HUES48 (cell line): ENCODE measurements around the gene GAL3ST3.

Experiments used
- H3K27ac ChIP-seq: one replicate; pipeline ENCODE4 v1.7.0; 2013; ENCODE audit warnings: low read depth, low read length, inconsistent platforms
- H3K27me3 ChIP-seq: 2 replicates; pipeline ENCODE4 v1.6.1; 2013; ENCODE audit warnings: mild to moderate bottlenecking, low read length; ENCODE audit not compliant: control insufficient read depth, insufficient read depth
- H3K36me3 ChIP-seq: 2 replicates; pipeline ENCODE4 v1.6.1; 2013; ENCODE audit warnings: low read length; ENCODE audit not compliant: control insufficient read depth, insufficient read depth
- H3K4me1 ChIP-seq: 2 replicates; pipeline ENCODE4 v1.6.1; 2013; ENCODE audit warnings: mild to moderate bottlenecking, low read length; ENCODE audit not compliant: control insufficient read depth, insufficient read depth
- H3K4me3 ChIP-seq: 2 replicates; pipeline ENCODE4 v1.5.1; 2013; ENCODE audit warnings: mild to moderate bottlenecking, low read depth, low read length
- H3K9ac ChIP-seq: 2 replicates; pipeline ENCODE4 v1.6.1; 2013; ENCODE audit warnings: mild to moderate bottlenecking, low read depth, low read length, moderate library complexity
- H3K9me3 ChIP-seq: 2 replicates; pipeline ENCODE4 v1.6.1; 2013; ENCODE audit warnings: low read length; ENCODE audit not compliant: control insufficient read depth, insufficient read depth

Gene GAL3ST3

GRCh38 chr11:66052664-66052982 lies 3.7 kb upstream of the GAL3ST3 start:
- Histone ChIP-seq H3K27ac (peak overlapping the region; percentile 98), H3K27me3 (no peaks in the 10 kb centered on the region), H3K36me3 (peaks cover 42% of the 10 kb centered on the region), H3K9ac (peak overlapping the region; percentile 90), H3K9me3 (no peaks in the 10 kb centered on the region), H3K4me3 (peak overlapping the region; percentile 99), H3K4me1 (peaks cover 19% of the 10 kb centered on the region)

DNA sequence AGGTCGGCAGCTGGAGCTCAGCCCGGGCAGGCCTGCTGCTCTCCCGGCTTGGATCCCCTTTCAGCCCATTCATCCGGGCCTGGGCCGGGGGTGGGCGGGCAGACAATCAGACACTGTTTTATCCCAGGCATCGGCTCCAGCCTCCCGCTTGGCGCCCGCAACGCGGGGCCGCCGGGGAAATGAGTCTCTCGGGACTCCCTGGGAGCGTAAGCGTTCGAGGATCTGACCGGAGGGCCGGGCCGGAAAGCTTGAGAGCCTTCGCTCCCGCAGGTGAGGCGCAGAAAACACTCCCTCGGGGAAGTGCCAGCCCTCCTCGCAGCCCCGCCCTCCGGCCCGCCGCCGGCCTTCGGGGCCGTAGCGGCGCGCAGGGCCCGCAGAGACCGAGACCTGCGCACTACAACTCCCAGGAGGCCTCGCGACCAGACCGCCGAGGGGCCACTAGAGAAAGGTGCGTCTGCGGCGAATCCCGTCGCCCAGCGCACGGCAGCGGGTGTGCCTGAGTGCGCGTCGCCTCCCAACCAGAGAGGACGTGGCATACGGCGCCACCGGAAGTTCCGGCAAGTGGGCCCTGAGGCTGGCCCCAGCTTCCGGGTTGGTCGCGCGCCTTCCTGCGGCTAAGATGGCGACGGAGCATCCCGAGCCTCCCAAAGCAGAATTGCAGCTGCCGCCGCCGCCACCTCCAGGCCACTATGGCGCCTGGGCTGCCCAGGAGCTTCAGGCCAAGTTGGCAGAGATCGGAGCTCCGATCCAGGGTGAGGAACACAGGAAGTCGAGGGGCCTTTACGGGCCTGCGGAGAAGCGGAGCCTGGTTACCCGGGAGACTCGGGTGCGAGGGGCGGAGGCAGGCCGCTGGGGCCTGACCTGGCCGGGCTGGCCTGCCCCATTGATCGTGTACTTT lies 3.1 kb upstream of the GAL3ST3 start, which contains the start of gene SF3B2:
Gene SF3B2 (plus strand): TSS at position 599 of the 898 bp plus-strand sequence. CDS start 21 bp downstream, at position 620.
- peaks cover 19% of the 10 kb centered on the region for H3K4me1 ChIP-seq
- peaks cover 37% of the 10 kb centered on the region for H3K36me3 ChIP-seq
- no peaks in the 10 kb centered on the region for H3K9me3 ChIP-seq
- peak within 1 kb of the TSS; percentile 98 for H3K27ac ChIP-seq
- peak within 1 kb of the TSS; percentile 99 for H3K4me3 ChIP-seq
- peak within 1 kb of the TSS; percentile 90 for H3K9ac ChIP-seq
- no peaks in the 10 kb centered on the region for H3K27me3 ChIP-seq

GRCh38 chr11:66051371-66051765 lies 2.4 kb upstream of the GAL3ST3 start:
- Histone ChIP-seq H3K27ac (peak overlapping the region; percentile 98), H3K27me3 (no peaks in the 10 kb centered on the region)

GRCh38 chr11:66050581-66051231 lies 1.7 kb upstream of the GAL3ST3 start:
- peak overlapping the region; percentile 99; the same call in 1 of the 2 replicates for H3K4me3 ChIP-seq

More at GRCh38 chr11:66051371-66051765, 2.4 kb upstream of the GAL3ST3 start:
- Histone ChIP-seq H3K4me3 (peak overlapping the region; percentile 99), H3K9me3 (no peaks in the 10 kb centered on the region), H3K4me1 (peaks cover 19% of the 10 kb centered on the region), H3K9ac (peak overlapping the region; percentile 73), H3K36me3 (peaks cover 33% of the 10 kb centered on the region)

DNA sequence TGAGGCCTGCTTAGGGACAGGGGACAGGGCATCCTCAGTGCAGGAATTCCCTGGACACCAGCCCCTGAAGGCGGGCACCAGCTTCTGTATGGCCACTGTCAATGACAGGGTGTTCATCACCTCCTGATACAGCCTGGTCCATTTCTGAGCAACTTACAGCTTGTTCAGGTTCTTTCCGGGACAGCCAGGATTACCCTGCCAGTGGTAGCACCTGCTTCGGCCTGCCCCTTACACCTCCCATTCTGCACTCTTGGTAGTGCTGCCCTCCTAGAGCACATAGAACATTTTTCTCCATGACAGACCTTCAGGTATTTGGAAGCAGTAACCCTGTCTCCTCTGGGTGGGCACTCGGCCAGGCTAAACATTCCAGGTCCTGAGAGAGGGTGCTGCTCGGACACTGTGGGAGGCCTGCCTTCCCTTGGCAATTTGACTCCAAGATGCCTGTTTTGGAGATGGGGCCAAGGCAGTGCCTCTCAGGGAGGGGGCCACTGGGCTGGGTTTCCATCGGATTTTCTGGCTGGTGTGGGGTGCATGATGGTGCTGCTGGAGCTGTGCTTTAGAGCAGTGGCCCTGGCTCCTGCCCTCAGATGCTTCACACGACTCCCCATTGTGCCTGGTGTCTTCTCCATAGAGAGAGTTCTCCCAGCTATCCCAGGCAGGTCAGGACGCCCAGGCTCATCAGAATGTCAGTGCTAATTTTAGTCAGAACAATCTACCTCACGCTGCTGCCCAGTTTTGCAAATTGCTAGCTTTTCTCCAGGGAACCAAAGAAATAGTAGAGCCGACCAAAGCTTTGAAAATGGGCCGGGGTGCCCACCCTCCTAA lies 1.2 kb downstream of the GAL3ST3 start:
- Histone ChIP-seq H3K9me3 (no peaks in the 10 kb centered on the region), H3K36me3 (peaks cover 20% of the 10 kb centered on the region), H3K27me3 (no peaks in the 10 kb centered on the region), H3K4me1 (peaks cover 23% of the 10 kb centered on the region), H3K9ac (no peak overlapping the region), H3K27ac (no peak overlapping the region), H3K4me3 (peak overlapping the region; percentile 74)

More at GRCh38 chr11:66050581-66051231, 1.7 kb upstream of the GAL3ST3 start:
- H3K27ac ChIP-seq = peak overlapping the region; percentile 98
- no peak overlapping the region for H3K9ac ChIP-seq
- no peaks in the 10 kb centered on the region for H3K27me3 ChIP-seq
- H3K36me3 ChIP-seq = peaks cover 26% of the 10 kb centered on the region
- H3K9me3 ChIP-seq = no peaks in the 10 kb centered on the region
- peaks cover 19% of the 10 kb centered on the region for H3K4me1 ChIP-seq

- no peak overlapping the region for H3K4me3 ChIP-seq
- peaks cover 23% of the 10 kb centered on the region for H3K4me1 ChIP-seq
- H3K36me3 ChIP-seq = peaks cover 24% of the 10 kb centered on the region
- no peak overlapping the region for H3K9ac ChIP-seq
- H3K9me3 ChIP-seq = no peaks in the 10 kb centered on the region
- H3K27me3 ChIP-seq = no peaks in the 10 kb centered on the region
- no peak overlapping the region for H3K27ac ChIP-seq
Observed at GRCh38 chr11:66046901-66047300, 2.1 kb downstream of the GAL3ST3 start.

- Histone ChIP-seq H3K36me3 (peaks cover 31% of the 10 kb centered on the region), H3K4me1 (0 out of 2 replicates have a peak, but pooled peaks cover 12% of the 10 kb centered on the region), H3K27ac (no peak overlapping the region), H3K4me3 (no peak overlapping the region), H3K27me3 (no peaks in the 10 kb centered on the region), H3K9ac (no peak overlapping the region), H3K9me3 (no peaks in the 10 kb centered on the region)
Observed at GRCh38 chr11:66045177-66045639, 3.8 kb downstream of the GAL3ST3 start.

GRCh38 chr11:66044757-66045156 lies 4.2 kb downstream of the GAL3ST3 start:
- no peak overlapping the region for H3K9ac ChIP-seq
- H3K27me3 ChIP-seq = no peaks in the 10 kb centered on the region
- H3K4me1 ChIP-seq = 0 out of 2 replicates have a peak, but pooled peaks cover 12% of the 10 kb centered on the region
- no peaks in the 10 kb centered on the region for H3K9me3 ChIP-seq
- no peak overlapping the region for H3K4me3 ChIP-seq
- no peak overlapping the region for H3K27ac ChIP-seq
- peaks cover 31% of the 10 kb centered on the region for H3K36me3 ChIP-seq

DNA sequence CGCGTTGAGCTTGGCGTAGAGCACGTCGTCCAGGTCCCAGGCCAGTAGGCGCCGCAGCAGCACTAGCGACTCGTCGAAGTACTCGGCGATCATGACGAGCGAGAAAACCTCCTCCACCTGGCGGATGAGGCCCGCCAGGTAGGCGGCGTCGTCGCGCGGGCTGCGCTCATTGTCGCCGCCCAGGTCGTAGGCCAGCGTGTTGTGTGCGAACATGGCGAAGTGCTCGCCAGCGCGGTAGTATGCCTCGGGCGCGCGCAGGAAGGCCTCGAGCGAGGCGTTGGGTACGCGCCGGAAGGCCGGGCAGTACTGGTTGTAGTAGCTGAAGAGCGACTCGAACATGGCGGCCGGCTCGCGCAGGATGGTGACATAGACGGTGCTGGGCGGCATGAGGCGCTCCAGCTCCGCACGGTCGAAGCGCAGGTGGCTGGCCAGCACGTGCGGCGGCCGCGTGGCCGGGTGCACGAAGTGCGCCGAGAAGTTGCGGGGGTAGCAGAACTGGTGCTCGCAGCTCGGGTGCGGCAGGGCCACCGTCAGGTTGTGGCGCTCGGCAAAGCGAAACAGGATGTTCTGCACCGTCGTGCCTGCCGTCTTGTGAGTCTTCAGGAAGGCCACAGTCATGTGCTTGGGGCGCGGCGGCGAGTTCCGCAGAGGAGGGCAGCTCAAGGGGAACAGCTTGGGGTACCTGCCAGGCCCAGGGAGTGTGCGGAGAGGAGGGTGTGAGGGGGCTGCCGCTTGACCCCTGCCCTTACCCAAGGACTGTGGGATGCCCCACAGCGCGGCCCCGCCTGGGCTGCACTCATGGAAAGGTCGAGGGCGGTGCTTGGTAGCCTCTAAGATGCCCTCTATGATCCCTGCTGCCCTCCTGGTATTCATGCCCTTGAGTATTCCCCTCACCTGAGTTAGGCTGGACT lies 5.7 kb downstream of the GAL3ST3 start:
- Histone ChIP-seq H3K4me3 (no peak overlapping the region), H3K9ac (no peak overlapping the region), H3K27ac (no peak overlapping the region), H3K4me1 (0 out of 2 replicates have a peak, but pooled peaks cover 8% of the 10 kb centered on the region), H3K36me3 (peaks cover 31% of the 10 kb centered on the region), H3K27me3 (no peaks in the 10 kb centered on the region), H3K9me3 (no peaks in the 10 kb centered on the region)
